IMR-90 (cell line): ENCODE data around the gene TTC7B. TPM values are rescaled to one million over a fixed set of nuclear protein-coding genes. Genes with fewer than 3 reads are reported as not detected.

Experiments used
- ATAC-seq: fragments of 200-7000 bp; cut with Tn5 transposase; 2 replicates; pipeline ENCODE4 v1.9.1; 2020; ENCODE audit warnings: low read depth, mild to moderate bottlenecking, moderate library complexity
- BruUV-seq: library from RNA; stranded (reverse); fragments of 400-500 nt; replicated peaks from 2 replicates; lab custom pipeline; 2021; lab: Mats Ljungman, UMichigan
- CTCF ChIA-PET: fragments of 300-600 bp; formaldehyde crosslinking; extraction: SDS; loops from one replicate; lab custom pipeline; 2021; ENCODE audit warnings: antibody characterized with exemption; lab: Yijun Ruan, JAX
- POLR2A ChIA-PET: fragments of 300-600 bp; sonication (Branson Sonifier 250); formaldehyde crosslinking; loops from one replicate; lab custom pipeline; 2022; ENCODE audit warnings: antibody characterized with exemption; ENCODE audit not compliant: unreplicated experiment; lab: Charles Lee
- DNase-seq: peaks from one replicate; pipeline ENCODE4 v3.0.0; 2013
- H2AFZ ChIP-seq: replicated peaks from 2 replicates; pipeline ENCODE3; 2013; ENCODE audit warnings: low read length, mild to moderate bottlenecking; ENCODE audit not compliant: poor library complexity
- H2AK5ac ChIP-seq: 2 replicates; pipeline ENCODE4 v1.6.1; 2013; ENCODE audit warnings: low read depth, low read length, inconsistent platforms
- H2AK9ac ChIP-seq: replicated peaks from 2 replicates; pipeline ENCODE3; 2013; ENCODE audit warnings: mild to moderate bottlenecking, low read depth, low read length, moderate library complexity; ENCODE audit not compliant: poor library complexity
- H2BK120ac ChIP-seq: 2 replicates; pipeline ENCODE4 v1.6.1; 2013; ENCODE audit warnings: low read depth, low read length, inconsistent platforms
- H2BK15ac ChIP-seq: 3 replicates; pipeline ENCODE4 v1.6.1; 2013; ENCODE audit warnings: low read depth, low read length, inconsistent platforms
- H2BK20ac ChIP-seq: 2 replicates; pipeline ENCODE4 v1.6.1; 2013; ENCODE audit warnings: low read depth, mild to moderate bottlenecking, inconsistent platforms, low read length, moderate library complexity
- H2BK5ac ChIP-seq: 2 replicates; pipeline ENCODE4 v1.6.1; 2013; ENCODE audit warnings: mild to moderate bottlenecking, low read depth, low read length, inconsistent platforms; ENCODE audit not compliant: poor library complexity, severe bottlenecking
- H3K14ac ChIP-seq: replicated peaks from 2 replicates; pipeline ENCODE4 v1.6.1; 2013; ENCODE audit warnings: low read depth, low read length, inconsistent platforms
- H3K18ac ChIP-seq: 2 replicates; pipeline ENCODE4 v1.6.1; 2013; ENCODE audit warnings: low read depth, low read length, control low read depth
- H3K23ac ChIP-seq: 2 replicates; pipeline ENCODE4 v1.6.1; 2013; ENCODE audit warnings: low read depth, low read length, inconsistent platforms
- H3K27ac ChIP-seq: 2 replicates; pipeline ENCODE4 v1.5.1; 2013; ENCODE audit warnings: mild to moderate bottlenecking, control low read depth, low read length; ENCODE audit not compliant: insufficient read depth
- H3K27me3 ChIP-seq: 2 replicates; pipeline ENCODE4 v1.6.1; 2013; ENCODE audit warnings: low read length; ENCODE audit not compliant: control insufficient read depth, insufficient read depth
- H3K36me3 ChIP-seq: 2 replicates; pipeline ENCODE4 v1.6.1; 2013; ENCODE audit warnings: low read length, mixed read lengths; ENCODE audit not compliant: control insufficient read depth, insufficient read depth
- H3K4ac ChIP-seq: 2 replicates; pipeline ENCODE4 v1.6.1; 2013; ENCODE audit warnings: low read depth, low read length, inconsistent platforms
- H3K4me1 ChIP-seq: 2 replicates; pipeline ENCODE4 v1.6.1; 2013; ENCODE audit warnings: low read length, mixed read lengths; ENCODE audit not compliant: control insufficient read depth, insufficient read depth
- H3K4me2 ChIP-seq: 2 replicates; pipeline ENCODE4 v1.6.1; 2013; ENCODE audit warnings: low read depth, mild to moderate bottlenecking, control low read depth, low read length, moderate library complexity
- H3K4me3 ChIP-seq: 2 replicates; pipeline ENCODE4 v1.5.1; 2013; ENCODE audit warnings: low read depth, mild to moderate bottlenecking, control low read depth, low read length, moderate library complexity; ENCODE audit not compliant: insufficient read depth
- H3K56ac ChIP-seq: 2 replicates; pipeline ENCODE4 v1.6.1; 2013; ENCODE audit warnings: low read length, inconsistent platforms; ENCODE audit not compliant: insufficient read depth; ENCODE audit errors: extremely low read depth
- H3K79me1 ChIP-seq, 2 experiments: 2 replicates each; pipeline ENCODE4 v1.6.1; 2013; ENCODE audit warnings: low read length in 2 of 2, inconsistent platforms in 1 of 2, low read depth in 1 of 2
- H3K9ac ChIP-seq: 2 replicates; pipeline ENCODE4 v1.6.1; 2013; ENCODE audit warnings: low read depth, low read length, control low read depth
- H3K9me1 ChIP-seq: 2 replicates; pipeline ENCODE4 v1.6.1; 2013; ENCODE audit warnings: low read length, inconsistent platforms; ENCODE audit not compliant: insufficient read depth
- H3K9me3 ChIP-seq: 2 replicates; pipeline ENCODE4 v1.6.1; 2013; ENCODE audit warnings: low read length; ENCODE audit not compliant: control insufficient read depth, insufficient read depth
- H4K20me1 ChIP-seq: 2 replicates; pipeline ENCODE4 v1.6.1; 2013; ENCODE audit warnings: low read length, inconsistent platforms; ENCODE audit not compliant: insufficient read depth
- H4K5ac ChIP-seq: 2 replicates; pipeline ENCODE4 v1.6.1; 2013; ENCODE audit warnings: mild to moderate bottlenecking, low read depth, low read length, control low read depth
- H4K8ac ChIP-seq, 2 experiments: 2 replicates each; pipeline ENCODE4 v1.6.1; 2013; ENCODE audit warnings: low read depth in 2 of 2, low read length in 2 of 2, control low read depth in 1 of 2, inconsistent platforms in 1 of 2
- H4K91ac ChIP-seq: 2 replicates; pipeline ENCODE4 v1.6.1; 2013; ENCODE audit warnings: low read depth, low read length, inconsistent platforms; ENCODE audit not compliant: insufficient read depth
- BHLHE40 ChIP-seq: fragments of 150-350 bp; IDR thresholded peaks from 2 replicates; pipeline ENCODE4 v1.6.1; 2016; ENCODE audit warnings: mild to moderate bottlenecking, low read depth, low read length
- CEBPB ChIP-seq: IDR thresholded peaks from 2 replicates; pipeline ENCODE4 v1.6.1; 2012; ENCODE audit warnings: low read depth, low read length, improper control_type of control experiment
- CHD1 ChIP-seq: IDR thresholded peaks from 2 replicates; pipeline ENCODE4 v1.6.1; 2012; ENCODE audit warnings: low read depth, low read length, improper control_type of control experiment
- CTCF ChIP-seq: conservative IDR thresholded peaks from 2 replicates; pipeline ENCODE4 v1.5.1; 2012; ENCODE audit warnings: mild to moderate bottlenecking, low read depth, low read length, improper control_type of control experiment
- ELK1 ChIP-seq: fragments of 150-350 bp; IDR thresholded peaks from 2 replicates; pipeline ENCODE4 v1.6.1; 2016; ENCODE audit warnings: low read depth, mild to moderate bottlenecking, low read length, moderate library complexity, borderline replicate concordance
- FOS ChIP-seq: fragments of 150-350 bp; IDR thresholded peaks from 2 replicates; pipeline ENCODE4 v1.6.1; 2016; ENCODE audit warnings: low read depth, low read length
- MAZ ChIP-seq: IDR thresholded peaks from 2 replicates; pipeline ENCODE4 v1.6.1; 2012; ENCODE audit warnings: low read depth, mild to moderate bottlenecking, low read length, improper control_type of control experiment, moderate library complexity, borderline replicate concordance
- MXI1 ChIP-seq: IDR thresholded peaks from 2 replicates; pipeline ENCODE4 v1.6.1; 2012; ENCODE audit warnings: low read depth, mild to moderate bottlenecking, low read length, moderate library complexity, borderline replicate concordance
- NFE2L2 ChIP-seq: fragments of 150-350 bp; IDR thresholded peaks from 2 replicates; pipeline ENCODE4 v1.6.1; 2016; ENCODE audit warnings: low read depth, mild to moderate bottlenecking, low read length
- POLR2A ChIP-seq: IDR thresholded peaks from 2 replicates; pipeline ENCODE4 v1.6.1; 2012; ENCODE audit warnings: mild to moderate bottlenecking, low read depth, low read length
- RAD21 ChIP-seq: IDR thresholded peaks from 2 replicates; pipeline ENCODE4 v1.6.1; 2012; ENCODE audit warnings: low read length, improper control_type of control experiment
- SMC3 ChIP-seq: fragments of 150-350 bp; IDR thresholded peaks from 2 replicates; pipeline ENCODE4 v1.6.1; 2016; ENCODE audit warnings: low read depth, mild to moderate bottlenecking, antibody characterized with exemption, low read length, moderate library complexity
- USF2 ChIP-seq: fragments of 150-350 bp; IDR thresholded peaks from 2 replicates; pipeline ENCODE4 v1.6.1; 2017; ENCODE audit warnings: mild to moderate bottlenecking, antibody characterized with exemption, low read length, low read depth
- WGBS, 2 experiments: methylation state at CpG; one replicate each; pipeline versions ENCODE4 v1.1.5 to v1.1.7; 2013; ENCODE audit warnings: missing lambda C conversion rate in 2 of 2; ENCODE audit not compliant: insufficient read length in 1 of 2; ENCODE audit errors: extremely low coverage in 2 of 2; 5-methylcytosine and 5-hydroxymethylcytosine counted together
- dilution Hi-C: fragments of 300-500 bp; cut with HindIII; formaldehyde crosslinking; loops from one replicate; pipeline ENCODE4 v1.14.3; 2018; ENCODE audit warnings: low sequenced_read_pairs; ENCODE audit not compliant: unreplicated experiment
- in situ Hi-C: fragments of 300-500 bp; cut with MboI; formaldehyde crosslinking; loops from 3 replicates; pipeline ENCODE4 v1.14.3; 2019; ENCODE audit warnings: low sequenced_read_pairs, inconsistent platforms, mixed read lengths
- intact Hi-C: fragments of 100-400 bp; cut with micrococcal nuclease; formaldehyde crosslinking; loops from 2 replicates; pipeline ENCODE4 v1.10.0; 2022
- polyA plus RNA-seq, 3 experiments: library from polyadenylated mRNA; depleted of rRNA; stranded (reverse); fragments of >200 nt; gene quantifications; 2 replicates each; pipeline ENCODE4 v1.2.3, GENCODE V29; 2012; ENCODE audit warnings: low replicate concordance in 1 of 3
- total RNA-seq: library from RNA; depleted of rRNA; stranded (reverse); fragments of >200 nt; gene quantifications from 2 replicates; pipeline ENCODE4 v1.2.3, GENCODE V29; 2012

Gene TTC7B
- total and polyA plus RNA-seq, 2 of the 4 experiments (the other 2 are of a cell fraction): 18.1 to 35.3 TPM

GRCh38 chr14:90830931-90831701 is 14.9 kb upstream of the TTC7B start:
- Histone ChIP-seq H3K4ac (no peak overlapping the region), H3K56ac (no peak overlapping the region), H3K27ac (no peak overlapping the region), H3K18ac (no peak overlapping the region), H3K4me2 (no peak overlapping the region), H3K9ac (no peak overlapping the region), H4K20me1 (no peaks in the 10 kb centered on the region), H2BK15ac (no peak overlapping the region), H3K4me1 (peaks cover 7% of the 10 kb centered on the region), H3K14ac (no peak overlapping the region), H3K9me3 (no peaks in the 10 kb centered on the region), H3K27me3 (peaks cover 4% of the 10 kb centered on the region; the same call in 1 of the 2 replicates), H4K8ac (no peak overlapping the region), H3K36me3 (no peaks in the 10 kb centered on the region), H2AK9ac (no peak overlapping the region), H3K9me1 (peaks cover 8% of the 10 kb centered on the region; the same call in 1 of the 2 replicates), H2AK5ac (no peak overlapping the region), H3K4me3 (no peak overlapping the region), H3K23ac (no peak overlapping the region), H2BK5ac (no peak overlapping the region), H4K5ac (no peak overlapping the region), H4K91ac (no peak overlapping the region), H3K79me1 (no peaks in the 10 kb centered on the region), H2AFZ (no peak overlapping the region), H2BK20ac (no peak overlapping the region), H2BK120ac (no peak overlapping the region)
- in situ Hi-C loops (no loop called here), intact Hi-C loops (no loop called here), dilution Hi-C loops (no loop called here)
- no peak for ATAC-seq
- CTCF ChIA-PET: no interaction called here
- BruUV-seq: no TSS peak
- POLR2A ChIA-PET: no interaction called here
- 87% methylated on average over 6 of the region's 26 CpGs; no CpG with 5 or more reads in 1 of the 2 experiments for WGBS, 2 experiments
- DNase-seq: no peak
- TF ChIP-seq BHLHE40 (no peak), MAZ (no peak), USF2 (no peak), CHD1 (no peak), ELK1 (no peak), FOS (no peak), NFE2L2 (no peak), MXI1 (no peak), RAD21 (no peak), SMC3 (no peak), POLR2A (no peak), CTCF (no peak), CEBPB (no peak)
